Measurements from ENCODE around the gene RPS10.

The RPS10 gene

DNA sequence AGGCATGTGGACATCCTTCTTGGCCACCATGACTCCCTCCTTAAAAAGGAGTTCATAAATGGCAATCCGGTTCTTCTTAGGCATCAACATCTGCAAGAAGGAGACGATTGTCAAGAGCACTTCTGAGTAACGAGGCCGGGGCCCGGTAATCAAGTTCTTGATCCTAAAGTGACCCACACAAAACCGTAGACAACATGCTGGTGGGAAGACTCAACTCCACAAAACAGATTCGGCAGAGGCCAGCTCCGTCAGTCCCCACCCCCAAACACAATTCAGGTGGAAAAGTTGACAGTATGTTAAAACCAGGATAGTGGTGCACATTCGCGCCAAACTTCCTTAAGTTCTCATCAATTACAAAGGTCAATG lies 754 bp downstream of the RPS10 start:
- Histone ChIP-seq H4K20me1 (ENCODE audit: insufficient read depth, low read length) (no peaks in the 10 kb centered on the region), H3K4me3 (ENCODE audit: low read depth, low read length, poor library complexity, severe bottlenecking) (peak overlapping the region; percentile 95), H3K4me1 (ENCODE audit: insufficient read depth, low read length, severe bottlenecking) (peaks cover 27% of the 10 kb centered on the region), H3K9me2 (ENCODE audit: low read depth, low read length) (no peaks in the 10 kb centered on the region), H3K27ac (ENCODE audit: low read depth, low read length, poor library complexity, severe bottlenecking) (peak overlapping the region; percentile 65), H3K27me3 (ENCODE audit: insufficient read depth, low read length) (no peaks in the 10 kb centered on the region), H3K36me3 (ENCODE audit: insufficient read depth, low read length) (peaks cover 55% of the 10 kb centered on the region), H3F3A (ENCODE audit: insufficient read depth, low read length) (no peaks in the 10 kb centered on the region), H3K9ac (ENCODE audit: low read length) (peak overlapping the region; percentile 100), H3K79me2 (ENCODE audit: insufficient read depth, low read length) (peaks cover 31% of the 10 kb centered on the region), H3K4me2 (ENCODE audit: low read length) (peak overlapping the region; percentile 98), H3K9me3 (ENCODE audit: low read length) (no peaks in the 10 kb centered on the region; the same call in 1 of the 2 replicates), H2AFZ (ENCODE audit: low read length) (no peak overlapping the region)
- TF ChIP-seq, protein P1, sequence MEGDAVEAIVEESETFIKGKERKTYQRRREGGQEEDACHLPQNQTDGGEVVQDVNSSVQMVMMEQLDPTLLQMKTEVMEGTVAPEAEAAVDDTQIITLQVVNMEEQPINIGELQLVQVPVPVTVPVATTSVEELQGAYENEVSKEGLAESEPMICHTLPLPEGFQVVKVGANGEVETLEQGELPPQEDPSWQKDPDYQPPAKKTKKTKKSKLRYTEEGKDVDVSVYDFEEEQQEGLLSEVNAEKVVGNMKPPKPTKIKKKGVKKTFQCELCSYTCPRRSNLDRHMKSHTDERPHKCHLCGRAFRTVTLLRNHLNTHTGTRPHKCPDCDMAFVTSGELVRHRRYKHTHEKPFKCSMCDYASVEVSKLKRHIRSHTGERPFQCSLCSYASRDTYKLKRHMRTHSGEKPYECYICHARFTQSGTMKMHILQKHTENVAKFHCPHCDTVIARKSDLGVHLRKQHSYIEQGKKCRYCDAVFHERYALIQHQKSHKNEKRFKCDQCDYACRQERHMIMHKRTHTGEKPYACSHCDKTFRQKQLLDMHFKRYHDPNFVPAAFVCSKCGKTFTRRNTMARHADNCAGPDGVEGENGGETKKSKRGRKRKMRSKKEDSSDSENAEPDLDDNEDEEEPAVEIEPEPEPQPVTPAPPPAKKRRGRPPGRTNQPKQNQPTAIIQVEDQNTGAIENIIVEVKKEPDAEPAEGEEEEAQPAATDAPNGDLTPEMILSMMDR (IDR thresholded peaks at IDR 0.05; ENCODE audit: low read length) = no peak
- TF ChIP-seq EZH2 (IDR thresholded peaks at IDR 0.05; ENCODE audit: borderline replicate concordance, low read length) = no peak

DNA sequence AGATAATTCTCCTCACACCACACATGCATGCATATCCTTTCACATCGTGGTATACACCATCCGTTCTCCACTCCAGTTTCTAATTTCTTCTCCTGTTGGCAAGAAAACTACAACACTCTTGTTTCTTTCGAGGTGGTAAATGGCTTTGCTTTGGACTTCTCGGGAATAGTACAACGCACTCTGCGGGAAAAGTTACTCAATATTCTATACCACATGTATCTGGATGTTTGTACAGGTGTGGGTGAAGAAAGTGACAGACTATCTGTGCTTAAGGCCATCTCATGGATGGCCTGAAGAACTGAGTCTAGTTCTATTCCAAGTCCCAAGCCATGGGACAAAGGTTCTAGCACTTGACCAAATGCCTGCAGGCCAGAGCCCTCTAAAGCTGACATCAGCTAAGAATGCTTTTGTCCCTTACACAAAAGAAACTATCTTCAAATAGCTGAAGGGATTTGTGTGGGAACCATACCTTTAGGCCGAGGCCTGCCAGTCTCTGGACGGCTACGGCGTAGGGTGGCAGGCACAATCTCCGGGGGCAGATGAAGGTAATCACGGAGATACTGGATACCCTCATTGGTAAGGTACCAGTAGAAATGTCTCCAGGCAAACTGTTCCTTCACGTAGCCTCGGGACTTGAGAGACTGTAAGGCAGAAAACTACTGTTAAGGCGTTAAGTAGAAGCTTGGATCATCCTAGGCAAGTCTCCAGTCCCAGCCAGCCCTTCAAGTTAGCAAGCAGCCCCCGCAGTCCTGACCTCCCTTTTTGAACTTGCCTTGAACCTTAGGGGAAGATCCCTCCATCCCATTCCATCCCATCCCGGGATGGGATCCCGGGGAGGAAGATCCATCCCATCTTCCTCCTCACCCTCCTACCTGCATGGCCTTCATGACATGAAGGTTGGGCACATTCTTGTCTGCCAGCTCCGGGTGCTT lies 1.4 kb downstream of the RPS10 start:
- H4K20me1 ChIP-seq (ENCODE audit: insufficient read depth, low read length) = no peaks in the 10 kb centered on the region
- peaks cover 31% of the 10 kb centered on the region for H3K79me2 ChIP-seq (ENCODE audit: insufficient read depth, low read length)
- H3K27ac ChIP-seq (ENCODE audit: low read depth, low read length, poor library complexity, severe bottlenecking) = peak overlapping the region; percentile 65

DNA sequence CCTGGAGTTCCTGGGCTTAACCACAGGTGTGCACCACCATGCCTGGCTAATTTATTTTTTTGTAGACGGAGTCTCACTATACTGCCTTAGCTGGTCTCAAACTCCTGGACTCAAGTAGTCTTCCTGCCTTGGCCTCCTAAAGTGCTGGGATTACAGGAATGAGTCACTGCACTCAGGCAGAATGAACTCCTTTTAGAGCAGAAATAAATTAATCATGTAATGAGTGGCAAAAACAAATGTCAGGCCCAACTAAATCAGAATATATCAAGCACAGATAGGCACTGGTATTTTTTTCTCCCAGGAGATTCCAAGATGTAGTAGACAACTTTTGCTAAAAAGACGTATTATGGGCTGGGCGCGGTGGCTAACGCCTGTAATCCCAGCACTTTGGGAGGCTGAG lies 2.6 kb downstream of the RPS10 start:
- Histone ChIP-seq H3K9me2 (ENCODE audit: low read depth, low read length) (no peaks in the 10 kb centered on the region), H3K4me2 (ENCODE audit: low read length) (no peak overlapping the region), H3K79me2 (ENCODE audit: insufficient read depth, low read length) (peaks cover 31% of the 10 kb centered on the region), H3K9ac (ENCODE audit: low read length) (no peak overlapping the region), H3K4me3 (ENCODE audit: low read depth, low read length, poor library complexity, severe bottlenecking) (no peak overlapping the region), H3K4me1 (ENCODE audit: insufficient read depth, low read length, severe bottlenecking) (peaks cover 23% of the 10 kb centered on the region), H3K27me3 (ENCODE audit: insufficient read depth, low read length) (no peaks in the 10 kb centered on the region), H3K27ac (ENCODE audit: low read depth, low read length, poor library complexity, severe bottlenecking) (no peak overlapping the region), H3K9me3 (ENCODE audit: low read length) (no peaks in the 10 kb centered on the region), H2AFZ (ENCODE audit: low read length) (no peak overlapping the region), H4K20me1 (ENCODE audit: insufficient read depth, low read length) (no peaks in the 10 kb centered on the region), H3F3A (ENCODE audit: insufficient read depth, low read length) (no peaks in the 10 kb centered on the region), H3K36me3 (ENCODE audit: insufficient read depth, low read length) (peaks cover 74% of the 10 kb centered on the region)
- TF ChIP-seq EZH2 (IDR thresholded peaks at IDR 0.05; ENCODE audit: borderline replicate concordance, low read length) = no peak
- TF ChIP-seq, protein P1 (IDR thresholded peaks at IDR 0.05; ENCODE audit: low read length) = no peak

More for the DNA sequence above, 1.4 kb downstream of the RPS10 start:
- Histone ChIP-seq H3K9ac (ENCODE audit: low read length) (peak overlapping the region; percentile 100), H3K36me3 (ENCODE audit: insufficient read depth, low read length) (peaks cover 61% of the 10 kb centered on the region), H3K4me3 (ENCODE audit: low read depth, low read length, poor library complexity, severe bottlenecking) (peak overlapping the region; percentile 95), H2AFZ (ENCODE audit: low read length) (no peak overlapping the region), H3K27me3 (ENCODE audit: insufficient read depth, low read length) (no peaks in the 10 kb centered on the region), H3K4me1 (ENCODE audit: insufficient read depth, low read length, severe bottlenecking) (peaks cover 27% of the 10 kb centered on the region), H3F3A (ENCODE audit: insufficient read depth, low read length) (no peaks in the 10 kb centered on the region), H3K9me2 (ENCODE audit: low read depth, low read length) (no peaks in the 10 kb centered on the region), H3K4me2 (ENCODE audit: low read length) (peak overlapping the region; percentile 98), H3K9me3 (ENCODE audit: low read length) (no peaks in the 10 kb centered on the region; the same call in 1 of the 2 replicates)
- TF ChIP-seq, protein P1 (IDR thresholded peaks at IDR 0.05; ENCODE audit: low read length) = no peak
- no peak for TF ChIP-seq EZH2 (IDR thresholded peaks at IDR 0.05; ENCODE audit: borderline replicate concordance, low read length)
